Neuronal stem cell (in vitro differentiated cells): Measurements from ENCODE around the gene MLLT10.
A peak's percentile ranks its signal among the peaks of the same experiment; 100 is the strongest.

Experiments
- DNase-seq: peaks from one replicate; pipeline ENCODE4 v3.0.0-alpha.2; 2013; ENCODE audit warnings: low spot score
- H2AFZ ChIP-seq: one replicate; pipeline ENCODE4 v1.6.1; 2013; ENCODE audit warnings: mild to moderate bottlenecking, low read length, inconsistent platforms
- H2AK5ac ChIP-seq: 2 replicates; pipeline ENCODE4 v1.6.1; 2013; ENCODE audit warnings: low read depth, mild to moderate bottlenecking, inconsistent platforms, low read length, moderate library complexity, mixed read lengths
- H2BK120ac ChIP-seq: 2 replicates; pipeline ENCODE4 v1.6.1; 2013; ENCODE audit warnings: low read depth, mild to moderate bottlenecking, inconsistent platforms, low read length, moderate library complexity, mixed read lengths
- H2BK12ac ChIP-seq: one replicate; pipeline ENCODE4 v1.6.1; 2013; ENCODE audit warnings: low read length, inconsistent platforms
- H2BK15ac ChIP-seq: 2 replicates; pipeline ENCODE4 v1.6.1; 2013; ENCODE audit warnings: mild to moderate bottlenecking, low read length, inconsistent platforms, mixed read lengths
- H2BK5ac ChIP-seq: one replicate; pipeline ENCODE4 v1.6.1; 2013; ENCODE audit warnings: inconsistent platforms, mild to moderate bottlenecking, low read length, moderate library complexity
- H3K14ac ChIP-seq: one replicate; pipeline ENCODE4 v1.6.1; 2013; ENCODE audit warnings: low read length, inconsistent platforms
- H3K18ac ChIP-seq: 2 replicates; pipeline ENCODE4 v1.6.1; 2013; ENCODE audit warnings: low read length, inconsistent platforms
- H3K23ac ChIP-seq: 2 replicates; pipeline ENCODE4 v1.6.1; 2013; ENCODE audit warnings: low read depth, mild to moderate bottlenecking, mixed read lengths, low read length, inconsistent platforms; ENCODE audit not compliant: poor library complexity
- H3K27ac ChIP-seq: replicated peaks from 3 replicates; pipeline ENCODE4 v1.5.1; 2013; ENCODE audit warnings: low read length, inconsistent platforms
- H3K27me3 ChIP-seq, 3 experiments: 2 replicates each; pipeline ENCODE4 v1.6.1; 2013; ENCODE audit warnings: low read length in 3 of 3, mild to moderate bottlenecking in 2 of 3, inconsistent platforms in 1 of 3, low read depth in 1 of 3, mixed read lengths in 1 of 3, moderate library complexity in 1 of 3; ENCODE audit not compliant: control insufficient read depth in 3 of 3, insufficient read depth in 3 of 3
- H3K36me3 ChIP-seq, 2 donors: replicated peaks in 1 of 2; 2 replicates each; pipeline ENCODE4 v1.6.1; 2013; ENCODE audit warnings: low read length in 2 of 2; ENCODE audit not compliant: control insufficient read depth in 2 of 2, insufficient read depth in 2 of 2
- H3K4ac ChIP-seq: 2 replicates; pipeline ENCODE4 v1.6.1; 2013; ENCODE audit warnings: inconsistent platforms, mild to moderate bottlenecking, low read length, moderate library complexity
- H3K4me1 ChIP-seq, 2 donors: 1 replicate in 1 of 2; 2 replicates in 1 of 2; pipeline ENCODE4 v1.6.1; 2013; ENCODE audit warnings: low read length in 2 of 2, low read depth in 1 of 2; ENCODE audit not compliant: control insufficient read depth in 2 of 2, insufficient read depth in 1 of 2
- H3K4me2 ChIP-seq: one replicate; pipeline ENCODE4 v1.6.1; 2013; ENCODE audit warnings: mild to moderate bottlenecking, low read length, inconsistent platforms; ENCODE audit not compliant: insufficient read depth, poor library complexity, severe bottlenecking
- H3K4me3 ChIP-seq, 2 donors: 2 replicates each; pipeline ENCODE4 v1.5.1; 2013; ENCODE audit warnings: low read length in 2 of 2, mild to moderate bottlenecking in 2 of 2, inconsistent platforms in 1 of 2, moderate library complexity in 1 of 2
- H3K79me1 ChIP-seq: one replicate; pipeline ENCODE4 v1.6.1; 2013; ENCODE audit warnings: low read depth, mild to moderate bottlenecking, inconsistent platforms, low read length, moderate library complexity
- H3K9ac ChIP-seq: one replicate; pipeline ENCODE4 v1.6.1; 2013; ENCODE audit warnings: mild to moderate bottlenecking, low read depth, low read length, inconsistent platforms; ENCODE audit not compliant: poor library complexity
- H3K9me3 ChIP-seq, 2 donors: replicated peaks in 1 of 2; 2 replicates each; pipeline versions ENCODE3 to v1.6.1; 2013; ENCODE audit warnings: low read length in 2 of 2, mild to moderate bottlenecking in 2 of 2, inconsistent platforms in 1 of 2, low read depth in 1 of 2, mixed read lengths in 1 of 2, moderate library complexity in 1 of 2; ENCODE audit not compliant: control insufficient read depth in 2 of 2, insufficient read depth in 1 of 2
- H4K8ac ChIP-seq: one replicate; pipeline ENCODE4 v1.6.1; 2013; ENCODE audit warnings: low read depth, mild to moderate bottlenecking, inconsistent platforms, low read length, moderate library complexity
- H4K91ac ChIP-seq: one replicate; pipeline ENCODE4 v1.6.1; 2013; ENCODE audit warnings: low read length, low read depth, mild to moderate bottlenecking, inconsistent platforms; ENCODE audit not compliant: poor library complexity
- WGBS, 2 donors: extraction: QIAGEN DNeasy Blood & Tissue Kit; methylation state at CpG; one replicate each; pipeline ENCODE4 v1.1.7; 2013; ENCODE audit warnings: missing lambda C conversion rate in 2 of 2, mixed read lengths in 1 of 2; ENCODE audit not compliant: insufficient read length in 2 of 2, insufficient replicate concordance in 1 of 2; ENCODE audit errors: extremely low coverage in 2 of 2; 5-methylcytosine and 5-hydroxymethylcytosine counted together

MLLT10 gene

GRCh38 chr10:21509341-21510240 is 24.4 kb upstream of the MLLT10 start:
- no CpG with 5 or more reads among the region's 58 CpGs for WGBS, 2 donors

DNA sequence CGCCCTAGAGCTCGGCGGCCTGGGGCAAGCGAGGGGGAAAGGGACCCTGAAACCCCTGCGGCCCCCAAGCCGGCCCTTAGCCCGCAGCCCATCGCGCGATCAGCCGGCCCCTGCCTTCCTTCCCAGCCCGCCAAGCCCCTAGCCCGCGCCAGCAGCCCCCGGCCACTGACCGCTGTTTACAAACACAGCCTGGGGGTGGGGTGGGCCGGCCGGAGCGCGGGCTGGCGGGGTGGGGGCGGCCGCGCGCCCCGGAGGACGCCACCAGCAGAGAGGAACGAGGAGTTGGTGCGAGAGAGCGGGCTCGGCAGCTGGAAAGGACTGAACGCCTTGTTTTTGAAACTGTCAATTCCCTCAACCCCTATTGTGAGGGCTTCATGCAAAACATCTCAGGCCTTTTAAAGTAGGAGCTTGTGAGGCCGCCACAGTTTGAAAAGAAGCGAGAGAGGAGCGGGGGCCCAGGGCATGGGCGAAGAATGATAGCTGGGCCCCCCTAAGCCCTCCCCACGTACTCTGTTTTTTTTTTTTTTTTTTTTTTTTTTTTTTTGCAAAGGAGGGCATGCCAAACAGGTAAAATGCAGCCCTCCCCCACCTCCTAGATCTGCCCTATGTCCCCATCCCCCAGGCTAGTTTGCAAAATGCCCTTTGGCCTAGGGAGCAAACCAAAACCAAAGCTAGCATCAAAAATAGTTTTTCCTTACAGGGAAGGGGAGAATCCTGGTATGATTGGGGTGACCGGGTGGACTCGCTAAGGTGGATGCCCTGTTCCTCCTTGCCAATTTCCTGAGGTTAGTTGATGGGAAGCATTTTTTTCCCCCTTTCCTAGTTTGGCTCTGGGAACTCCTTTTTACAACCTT is 23.6 kb upstream of the MLLT10 start:
- peak overlapping the region; percentile 92 for H3K23ac ChIP-seq
- H2BK120ac ChIP-seq: no peak overlapping the region
- no peak overlapping the region for H2BK15ac ChIP-seq
- H3K9me3 ChIP-seq: no peaks in the 10 kb centered on the region
- peak overlapping the region; percentile 94 for H3K27ac ChIP-seq
- peaks cover 19 to 24% of the 10 kb centered on the region in 2 donors for H3K4me1 ChIP-seq
- H3K27me3 ChIP-seq: no peaks in the 10 kb centered on the region
- no peak overlapping the region for H2BK12ac ChIP-seq
- WGBS, 2 donors: no CpG with 5 or more reads among the region's 39 CpGs
- H3K14ac ChIP-seq: no peak overlapping the region
- H2AFZ ChIP-seq: no peak overlapping the region
- H3K4me3 ChIP-seq: peak overlapping the region; percentile 78 to 86
- H3K4me2 ChIP-seq: peak overlapping the region; percentile 78
- peak overlapping the region; percentile 79 for H3K9ac ChIP-seq
- peak overlapping the region; percentile 92 for H3K18ac ChIP-seq
- H2BK5ac ChIP-seq: peak overlapping the region; percentile 97
- peak overlapping the region; percentile 82 for H4K91ac ChIP-seq
- peak overlapping the region; percentile 99 for H2AK5ac ChIP-seq
- peaks cover 4 to 45% of the 10 kb centered on the region in 2 donors for H3K36me3 ChIP-seq
- DNase-seq: peak; percentile 90
- H3K79me1 ChIP-seq: no peaks in the 10 kb centered on the region
- no peak overlapping the region for H3K4ac ChIP-seq
- no peak overlapping the region for H4K8ac ChIP-seq

More at GRCh38 chr10:21509341-21510240, 24.4 kb upstream of the MLLT10 start:
- peak overlapping the region; percentile 49 for H2BK12ac ChIP-seq
- H2BK5ac ChIP-seq: peak overlapping the region; percentile 97
- H2BK120ac ChIP-seq: peak overlapping the region; percentile 56
- peak overlapping the region; percentile 97 for H3K9ac ChIP-seq
- peak overlapping the region; percentile 10 for H3K14ac ChIP-seq
- H3K4me2 ChIP-seq: peak overlapping the region; percentile 78
- peak overlapping the region; percentile 92 for H3K23ac ChIP-seq
- DNase-seq: no peak
- H4K91ac ChIP-seq: peak overlapping the region; percentile 82
- no peaks in the 10 kb centered on the region for H3K9me3 ChIP-seq
- H4K8ac ChIP-seq: peak overlapping the region; percentile 74
- H3K27ac ChIP-seq: peak overlapping the region; percentile 94
- H3K36me3 ChIP-seq: peaks cover 2 to 37% of the 10 kb centered on the region in 2 donors
- H2BK15ac ChIP-seq: peak overlapping the region; percentile 90
- H3K27me3 ChIP-seq: no peaks in the 10 kb centered on the region
- peaks cover 24 to 26% of the 10 kb centered on the region in 2 donors for H3K4me1 ChIP-seq
- no peak overlapping the region for H2AFZ ChIP-seq
- no peaks in the 10 kb centered on the region for H3K79me1 ChIP-seq
- H3K4me3 ChIP-seq: peak overlapping the region; percentile 78 to 86
- peak overlapping the region; percentile 92 for H3K18ac ChIP-seq
- peak overlapping the region; percentile 13 for H3K4ac ChIP-seq
- peak overlapping the region; percentile 99 for H2AK5ac ChIP-seq

- Histone ChIP-seq H3K79me1 (no peaks in the 10 kb centered on the region), H2BK5ac (no peak overlapping the region), H3K36me3 (peaks cover 7 to 52% of the 10 kb centered on the region in 2 donors), H3K4me1 (peaks cover 13 to 18% of the 10 kb centered on the region in 2 donors), H3K18ac (no peak overlapping the region), H3K4ac (no peak overlapping the region), H3K27ac (peak overlapping the region; percentile 94), H2AK5ac (no peak overlapping the region), H4K91ac (no peak overlapping the region), H2BK12ac (no peak overlapping the region), H3K14ac (no peak overlapping the region), H3K9ac (no peak overlapping the region), H3K27me3 (no peaks in the 10 kb centered on the region), H2AFZ (no peak overlapping the region), H3K9me3 (no peaks in the 10 kb centered on the region), H4K8ac (no peak overlapping the region), H3K23ac (no peak overlapping the region), H2BK15ac (no peak overlapping the region), H2BK120ac (no peak overlapping the region), H3K4me2 (peak overlapping the region; percentile 57), H3K4me3 (peak overlapping the region; percentile 63 to 86)
- DNase-seq: no peak
- no CpG with 5 or more reads among the region's 2 CpGs for WGBS, 2 donors
These were observed 22.9 kb upstream of the MLLT10 start for GRCh38 chr10:21511095-21511570.
